Right cardiac atrium (tissue), 5 donors: Measurements from ENCODE around the gene SRRM2. TPM values are rescaled to one million over a fixed set of nuclear protein-coding genes. Genes with fewer than 3 reads are reported as not detected.

ENCODE experiments used
- polyA plus RNA-seq: library from polyadenylated mRNA; stranded (reverse); fragments of 200-250 nt; gene quantifications from one replicate; pipeline ENCODE4 v1.2.3, GENCODE V29; 2013
- total RNA-seq, 4 donors: library from RNA; stranded (reverse); fragmentation: NEBNext Ultra II Directional; extraction: Animal tissue kit (Norgen Biotek cat#: 25700); gene quantifications; one replicate each; pipeline ENCODE4 v1.2.1, GENCODE V29; 2021
- donor health status: healthy with polysubstance abuse.
- donor health status: DM: no; HTN: yes; CAD: no.
- donor health status: DM: no; HTN: no; CAD: no.
- donor health status: DM: no; HTN: yes; CAD: no; lungs with severe emphysema.
- donor health status: DM: yes; HTN: yes; CAD: no.

SRRM2 gene
- total and polyA plus RNA-seq, 5 donors: 299 to 402 (median 329) TPM

Other genes with a start within 250 kb of the SRRM2 start
- gene ATP6V0C, start 238.7 kb upstream of the SRRM2 start, total RNA-seq: 100 to 1,000 TPM; 153 to 180 (median 179) TPM
- gene ATP6V0C, start 238.7 kb upstream of the SRRM2 start, polyA plus RNA-seq: 206 TPM
- gene AMDHD2, start 232.3 kb upstream of the SRRM2 start, total RNA-seq: 10 to 100 TPM; 10.6 to 16.5 (median 14.4) TPM
- gene AMDHD2, start 232.3 kb upstream of the SRRM2 start, polyA plus RNA-seq: 12.1 TPM
- not detected for gene CEMP1, start 221.2 kb upstream of the SRRM2 start, total RNA-seq
- gene CEMP1, start 221.2 kb upstream of the SRRM2 start, polyA plus RNA-seq: 0.27 TPM
- 10 to 100 TPM; 35.7 to 44.9 (median 37.8) TPM for gene PDPK1, start 214.6 kb upstream of the SRRM2 start, total RNA-seq
- gene PDPK1, start 214.6 kb upstream of the SRRM2 start, polyA plus RNA-seq: 18.0 TPM
- gene KCTD5, start 70.1 kb upstream of the SRRM2 start, total RNA-seq: 10 to 100 TPM; 10.6 to 13.7 (median 12.0) TPM
- 11.1 TPM for gene KCTD5, start 70.1 kb upstream of the SRRM2 start, polyA plus RNA-seq
- gene PRSS27, start 32.4 kb upstream of the SRRM2 start, total RNA-seq: under 1 TPM; 0.32 to 0.64 (median 0.37) TPM
- gene PRSS27, start 32.4 kb upstream of the SRRM2 start, polyA plus RNA-seq: 0.25 TPM
- 100 to 1,000 TPM; 235 to 320 (median 280) TPM for gene ELOB, start 24.6 kb downstream of the SRRM2 start, total RNA-seq
- gene ELOB, start 24.6 kb downstream of the SRRM2 start, polyA plus RNA-seq: 625 TPM
- not detected for gene PRSS33, start 34.9 kb downstream of the SRRM2 start, total RNA-seq
- gene PRSS33, start 34.9 kb downstream of the SRRM2 start, polyA plus RNA-seq: not detected
- not detected for gene PRSS41, start 45.8 kb downstream of the SRRM2 start, total RNA-seq
- gene PRSS41, start 45.8 kb downstream of the SRRM2 start, polyA plus RNA-seq: not detected
- gene PRSS21, start 64.6 kb downstream of the SRRM2 start, total RNA-seq: not detected
- not detected for gene PRSS21, start 64.6 kb downstream of the SRRM2 start, polyA plus RNA-seq
- gene ZG16B, start 77.7 kb downstream of the SRRM2 start, total RNA-seq: under 1 TPM in 3 of 4 donors, not detected in 1; 0.35 to 0.64 (median 0.51) TPM
- not detected for gene ZG16B, start 77.7 kb downstream of the SRRM2 start, polyA plus RNA-seq
- gene PRSS22, start 105.5 kb downstream of the SRRM2 start, total RNA-seq: not detected
- gene PRSS22, start 105.5 kb downstream of the SRRM2 start, polyA plus RNA-seq: not detected
- 10 to 100 TPM; 26.6 to 37.2 (median 29.1) TPM for gene FLYWCH2, start 130.6 kb downstream of the SRRM2 start, total RNA-seq
- 44.3 TPM for gene FLYWCH2, start 130.6 kb downstream of the SRRM2 start, polyA plus RNA-seq
- 10 to 100 TPM; 35.8 to 43.9 (median 36.4) TPM for gene FLYWCH1, start 159.3 kb downstream of the SRRM2 start, total RNA-seq
- 28.9 TPM for gene FLYWCH1, start 159.3 kb downstream of the SRRM2 start, polyA plus RNA-seq
- gene KREMEN2, start 211.6 kb downstream of the SRRM2 start, total RNA-seq: not detected
- gene KREMEN2, start 211.6 kb downstream of the SRRM2 start, polyA plus RNA-seq: not detected
- gene PAQR4, start 216.7 kb downstream of the SRRM2 start, total RNA-seq: 1 to 10 TPM; 4.0 to 8.8 (median 5.5) TPM
- 10.3 TPM for gene PAQR4, start 216.7 kb downstream of the SRRM2 start, polyA plus RNA-seq
- 1 to 10 TPM in 2 of 4 donors, not detected in 2; 1.1 to 2.1 TPM for gene PKMYT1, start 227.8 kb downstream of the SRRM2 start, total RNA-seq
- 2.1 TPM for gene PKMYT1, start 227.8 kb downstream of the SRRM2 start, polyA plus RNA-seq